ENCODE measurements around the gene IFI27. TPM values are rescaled to one million over a fixed set of nuclear protein-coding genes. Genes with fewer than 3 reads are reported as not detected.

IFI27 gene
- total RNA-seq, 1 experiment from 2014 or later, result 4.9 TPM

GRCh38 chr14:94098326-94098992 lies 12.1 kb upstream of the IFI27 start:
- CTCF ChIA-PET, result no interaction called here
- Histone ChIP-seq H3K27ac (ENCODE audit: low read depth, low read length, poor library complexity, severe bottlenecking) (peak overlapping the region; percentile 50), H3K4me3 (ENCODE audit: low read depth, low read length, poor library complexity, severe bottlenecking) (no peak overlapping the region), H3K27me3 (replicated peaks; ENCODE audit: insufficient read depth, low read depth, low read length, poor library complexity) (no peaks in the 10 kb centered on the region), H3K9me3 (ENCODE audit: low read depth, low read length, poor library complexity, severe bottlenecking) (no peaks in the 10 kb centered on the region), H3K4me1 (ENCODE audit: insufficient read depth, low read length, poor library complexity, severe bottlenecking) (no peaks in the 10 kb centered on the region), H3K36me3 (ENCODE audit: insufficient read depth, low read length, poor library complexity, severe bottlenecking) (no peaks in the 10 kb centered on the region)
- no peak for TF ChIP-seq EZH2 (IDR thresholded peaks at IDR 0.05; ENCODE audit: borderline replicate concordance, low read depth, low read length, poor library complexity, severe bottlenecking)
- TF ChIP-seq, protein P1, sequence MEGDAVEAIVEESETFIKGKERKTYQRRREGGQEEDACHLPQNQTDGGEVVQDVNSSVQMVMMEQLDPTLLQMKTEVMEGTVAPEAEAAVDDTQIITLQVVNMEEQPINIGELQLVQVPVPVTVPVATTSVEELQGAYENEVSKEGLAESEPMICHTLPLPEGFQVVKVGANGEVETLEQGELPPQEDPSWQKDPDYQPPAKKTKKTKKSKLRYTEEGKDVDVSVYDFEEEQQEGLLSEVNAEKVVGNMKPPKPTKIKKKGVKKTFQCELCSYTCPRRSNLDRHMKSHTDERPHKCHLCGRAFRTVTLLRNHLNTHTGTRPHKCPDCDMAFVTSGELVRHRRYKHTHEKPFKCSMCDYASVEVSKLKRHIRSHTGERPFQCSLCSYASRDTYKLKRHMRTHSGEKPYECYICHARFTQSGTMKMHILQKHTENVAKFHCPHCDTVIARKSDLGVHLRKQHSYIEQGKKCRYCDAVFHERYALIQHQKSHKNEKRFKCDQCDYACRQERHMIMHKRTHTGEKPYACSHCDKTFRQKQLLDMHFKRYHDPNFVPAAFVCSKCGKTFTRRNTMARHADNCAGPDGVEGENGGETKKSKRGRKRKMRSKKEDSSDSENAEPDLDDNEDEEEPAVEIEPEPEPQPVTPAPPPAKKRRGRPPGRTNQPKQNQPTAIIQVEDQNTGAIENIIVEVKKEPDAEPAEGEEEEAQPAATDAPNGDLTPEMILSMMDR (conservative IDR thresholded peaks at IDR 0.05; ENCODE audit: low read depth, low read length), result no peak
- POLR2A ChIA-PET (ENCODE audit: low non-redundant PET), result no interaction called here
- intact Hi-C loops (cut with micrococcal nuclease; ENCODE audit: unreplicated experiment), result no loop called here
- no TSS peak for BruUV-seq (replicated peaks)
- peak; percentile 13 for DNase-seq (ENCODE audit: low spot score)

DNA sequence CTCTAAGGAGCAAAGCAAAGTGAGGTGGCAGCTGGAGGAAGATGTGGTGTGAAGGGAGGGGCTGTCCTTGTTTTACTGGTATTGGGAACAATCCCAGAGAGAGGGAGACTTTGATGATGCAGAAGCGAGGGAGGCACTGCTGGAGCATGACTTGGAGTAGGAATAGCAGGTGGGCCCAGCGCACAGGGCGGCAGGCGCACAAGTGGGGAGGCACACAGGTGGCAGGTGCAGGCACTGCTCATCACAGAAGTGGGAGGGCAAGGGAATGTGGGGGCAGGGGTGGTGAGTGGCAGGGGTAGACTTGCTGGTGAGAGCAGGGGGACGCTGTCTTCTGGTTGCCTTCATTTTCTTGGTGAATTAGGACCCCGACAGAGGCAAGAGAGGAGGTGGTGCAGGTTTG lies 11.5 kb upstream of the IFI27 start:
- TF ChIP-seq EZH2 (IDR thresholded peaks at IDR 0.05; ENCODE audit: borderline replicate concordance, low read depth, low read length, poor library complexity, severe bottlenecking), result no peak
- TF ChIP-seq, protein P1 (conservative IDR thresholded peaks at IDR 0.05; ENCODE audit: low read depth, low read length), result no peak
- ChIA-PET CTCF (no interaction called here), POLR2A (ENCODE audit: low non-redundant PET) (no interaction called here)
- DNase-seq (ENCODE audit: low spot score), result no peak
- no TSS peak for BruUV-seq (replicated peaks)
- Histone ChIP-seq H3K4me1 (ENCODE audit: insufficient read depth, low read length, poor library complexity, severe bottlenecking) (no peaks in the 10 kb centered on the region), H3K27me3 (replicated peaks; ENCODE audit: insufficient read depth, low read depth, low read length, poor library complexity) (no peaks in the 10 kb centered on the region), H3K36me3 (ENCODE audit: insufficient read depth, low read length, poor library complexity, severe bottlenecking) (no peaks in the 10 kb centered on the region), H3K4me3 (ENCODE audit: low read depth, low read length, poor library complexity, severe bottlenecking) (no peak overlapping the region), H3K9me3 (ENCODE audit: low read depth, low read length, poor library complexity, severe bottlenecking) (no peaks in the 10 kb centered on the region), H3K27ac (ENCODE audit: low read depth, low read length, poor library complexity, severe bottlenecking) (peak overlapping the region; percentile 50)
- intact Hi-C loops (cut with micrococcal nuclease; ENCODE audit: unreplicated experiment), result no loop called here

DNA sequence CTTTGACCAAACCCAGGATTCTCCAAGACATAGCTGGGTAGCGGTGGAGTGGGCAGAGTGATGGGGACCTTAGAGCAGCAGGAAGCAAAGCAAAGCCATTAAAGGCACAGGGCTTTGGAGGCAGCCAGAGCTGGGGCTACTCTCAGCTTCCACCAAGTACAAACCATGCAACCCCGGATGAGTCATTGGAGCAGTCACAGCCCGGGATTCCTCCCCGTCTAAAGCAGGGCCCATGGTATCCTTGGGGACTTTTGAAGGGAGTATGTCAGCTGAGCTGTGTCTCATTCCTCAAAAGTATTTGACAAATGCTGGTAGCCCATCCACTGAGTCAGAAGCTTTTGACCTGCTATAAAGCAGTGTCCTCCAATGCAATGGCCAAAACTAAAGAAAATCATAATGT lies 9.7 kb upstream of the IFI27 start:
- TF ChIP-seq, protein P1 (conservative IDR thresholded peaks at IDR 0.05; ENCODE audit: low read depth, low read length), result no peak
- no peak for TF ChIP-seq EZH2 (IDR thresholded peaks at IDR 0.05; ENCODE audit: borderline replicate concordance, low read depth, low read length, poor library complexity, severe bottlenecking)
- Histone ChIP-seq H3K36me3 (ENCODE audit: insufficient read depth, low read length, poor library complexity, severe bottlenecking) (no peaks in the 10 kb centered on the region), H3K4me1 (ENCODE audit: insufficient read depth, low read length, poor library complexity, severe bottlenecking) (no peaks in the 10 kb centered on the region), H3K27me3 (replicated peaks; ENCODE audit: insufficient read depth, low read depth, low read length, poor library complexity) (no peaks in the 10 kb centered on the region), H3K27ac (ENCODE audit: low read depth, low read length, poor library complexity, severe bottlenecking) (no peak overlapping the region), H3K9me3 (ENCODE audit: low read depth, low read length, poor library complexity, severe bottlenecking) (no peaks in the 10 kb centered on the region), H3K4me3 (ENCODE audit: low read depth, low read length, poor library complexity, severe bottlenecking) (no peak overlapping the region)
- ChIA-PET POLR2A (ENCODE audit: low non-redundant PET) (no interaction called here), CTCF (no interaction called here)
- BruUV-seq (replicated peaks), result no TSS peak
- no peak for DNase-seq (ENCODE audit: low spot score)
- intact Hi-C loops (cut with micrococcal nuclease; ENCODE audit: unreplicated experiment), result no loop called here
